ENCODE measurements around the gene UBP1. TPM values are rescaled to one million over a fixed set of nuclear protein-coding genes. Genes with fewer than 3 reads are reported as not detected.
"Not testable (repeated sequence)": the region's sequence is repeated elsewhere in the genome, so short reads cannot be mapped to it uniquely, and the experiment has no call there.

The UBP1 gene
- total and polyA plus RNA-seq, 5 experiments from 2014 or later, result 9.0 to 98.9 (median 12.6) TPM

DNA sequence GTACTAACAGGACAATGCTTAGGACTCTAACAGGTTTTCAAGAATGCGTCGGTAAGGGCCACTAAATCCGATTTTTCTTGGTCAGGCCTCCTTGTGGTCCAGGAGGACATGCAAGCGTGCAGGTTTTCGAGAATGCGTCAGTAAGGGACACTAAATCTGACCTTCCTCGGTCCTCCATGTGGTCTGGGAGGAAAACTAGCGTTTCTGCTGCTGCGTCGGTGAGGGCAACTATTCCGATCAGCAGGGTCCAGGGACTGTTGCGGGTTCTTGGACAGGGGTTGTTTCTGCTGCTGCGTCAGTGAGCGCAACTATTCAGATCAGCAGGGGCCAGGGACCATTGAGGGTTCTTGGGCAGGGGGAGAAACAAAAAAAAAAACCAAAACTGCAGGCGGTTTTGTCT, 7.8 kb upstream of the UBP1 start:
- peak overlapping the region in 3 of 10 donors; percentile 3 to 78 (median 34) for H3K4me3 Mint-ChIP-seq
- DNase-seq (no peak), ATAC-seq (no peak)
- peaks cover 0 to 1% (median 0%) of the 10 kb centered on the region in 3 donors for H3K36me3 Mint-ChIP-seq
- H3K27ac Mint-ChIP-seq, result peak overlapping the region in 1 of 10 donors; percentile 15
- H3K4me1 Mint-ChIP-seq, result peaks cover 7 to 18% (median 16%) of the 10 kb centered on the region in 4 donors
- POLR2A ChIA-PET, result no interaction called here
- H3K27me3 Mint-ChIP-seq, result no peaks in the 10 kb centered on the region
- peaks cover 0 to 5% (median 0%) of the 10 kb centered on the region in 9 donors for H3K9me3 Mint-ChIP-seq

DNA sequence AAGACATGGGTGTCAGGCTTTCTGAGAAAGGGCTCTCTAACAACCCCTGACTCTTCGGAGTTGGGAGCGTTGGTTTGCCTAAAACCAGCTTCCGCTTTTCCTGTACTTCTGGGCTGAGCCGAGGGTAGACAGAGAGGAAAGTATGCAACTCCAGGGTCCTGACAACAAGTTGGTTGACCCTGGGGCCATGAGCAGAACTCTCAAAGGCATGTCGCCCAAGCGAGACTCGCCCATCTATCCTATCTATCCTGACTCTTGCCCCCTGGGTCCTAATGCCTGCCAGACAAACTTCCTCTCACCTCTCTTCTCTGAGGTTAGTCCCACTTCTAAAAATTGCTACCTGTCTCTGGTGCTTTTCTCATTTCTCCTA, 7.0 kb upstream of the UBP1 start:
- H3K27ac Mint-ChIP-seq, result peak overlapping the region in 5 of 10 donors; percentile 2 to 72 (median 50)
- H3K27me3 Mint-ChIP-seq, POLR2A ChIA-PET, DNase-seq, H3K9me3 Mint-ChIP-seq, H3K36me3 Mint-ChIP-seq, ATAC-seq: not testable (repeated sequence)
- peak overlapping the region; percentile 76 to 91 (median 84) for H3K4me3 Mint-ChIP-seq
- peaks cover 7 to 18% (median 17%) of the 10 kb centered on the region in 4 donors for H3K4me1 Mint-ChIP-seq

DNA sequence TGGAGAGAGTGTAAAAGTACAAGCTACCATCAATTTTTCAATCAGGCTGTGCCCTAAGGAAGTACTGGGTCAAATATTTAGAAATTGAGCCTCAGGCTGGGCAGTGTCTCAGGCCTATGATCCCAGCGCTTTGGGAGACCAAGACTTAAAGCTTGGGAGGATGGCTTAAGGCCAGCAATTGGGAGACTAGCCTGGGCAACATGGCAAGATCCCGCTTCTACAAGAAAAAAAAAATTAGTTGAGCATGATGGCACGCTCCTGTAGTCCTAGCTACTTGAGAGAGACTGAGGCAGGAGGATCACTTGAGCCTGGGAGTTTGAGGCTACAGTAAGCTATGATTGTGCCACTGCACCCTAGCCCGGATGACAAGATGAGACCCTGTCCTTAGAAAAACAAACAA, 2.0 kb upstream of the UBP1 start:
- no peaks in the 10 kb centered on the region for H3K36me3 Mint-ChIP-seq
- peaks cover 25 to 45% (median 44%) of the 10 kb centered on the region in 4 donors for H3K4me1 Mint-ChIP-seq
- H3K27ac Mint-ChIP-seq, result peak overlapping the region; percentile 100
- POLR2A ChIA-PET, result interaction anchor here (0.6 to 1.4 kb wide), 2 partner anchors 30 to 329 kb away, joined by 3 to 4 read pairs; no protein-coding TSS in a partner anchor
- no peaks in the 10 kb centered on the region for H3K9me3 Mint-ChIP-seq
- no peaks in the 10 kb centered on the region for H3K27me3 Mint-ChIP-seq
- ATAC-seq, result no peak
- no peak for DNase-seq
- H3K4me3 Mint-ChIP-seq, result peak overlapping the region in 8 of 10 donors; percentile 33 to 100 (median 99)

DNA sequence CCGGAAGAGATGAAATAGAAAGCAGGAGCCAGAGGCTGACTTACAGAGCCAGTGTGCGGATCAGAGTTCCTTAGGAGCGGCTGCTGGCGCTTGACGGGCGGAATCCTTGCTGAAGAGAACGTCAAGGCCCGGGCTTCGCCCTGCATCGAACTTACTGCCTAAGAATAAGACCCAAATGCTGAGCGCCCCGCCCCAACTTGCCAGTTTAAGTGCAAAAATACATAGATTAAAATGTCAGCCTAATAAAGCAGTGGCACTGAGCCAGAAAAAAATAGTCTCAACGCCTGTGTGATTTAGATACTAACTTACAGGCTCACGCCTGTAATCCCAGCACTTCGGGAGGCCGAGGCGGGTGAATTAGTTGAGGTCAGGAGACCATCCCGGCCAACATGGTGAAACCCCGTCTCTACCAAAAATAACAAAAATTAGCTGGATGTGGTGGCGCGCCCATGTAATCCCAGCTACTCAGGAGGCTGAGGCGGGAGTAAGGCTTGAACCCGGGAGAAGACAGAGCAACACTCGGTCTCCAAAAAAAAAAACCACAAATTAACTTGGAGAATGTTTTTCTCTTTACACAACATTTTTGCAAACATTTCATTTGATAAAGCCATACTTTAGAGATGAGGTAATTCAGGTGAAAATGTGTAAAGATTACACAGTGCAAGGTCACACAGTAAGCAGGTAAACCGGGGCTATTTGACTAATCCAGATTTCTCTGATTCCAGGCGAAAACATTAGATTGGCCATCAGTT, 1.2 kb upstream of the UBP1 start:
- Mint-ChIP-seq H3K36me3 (no peaks in the 10 kb centered on the region), H3K4me1 (peaks cover 26 to 46% (median 44%) of the 10 kb centered on the region in 4 donors), H3K4me3 (peak overlapping the region; percentile 94 to 100 (median 99)), H3K9me3 (no peaks in the 10 kb centered on the region), H3K27me3 (no peaks in the 10 kb centered on the region), H3K27ac (peak overlapping the region; percentile 100)
- ATAC-seq (peak; percentile 9 to 27), DNase-seq (no peak)
- POLR2A ChIA-PET, result interaction anchor here (0.6 to 3.1 kb wide), 5 partner anchors 29 to 357 kb away, joined by 3 to 22 read pairs (median 3); partner anchors contain the start of genes CRTAP and PDCD6IP

DNA sequence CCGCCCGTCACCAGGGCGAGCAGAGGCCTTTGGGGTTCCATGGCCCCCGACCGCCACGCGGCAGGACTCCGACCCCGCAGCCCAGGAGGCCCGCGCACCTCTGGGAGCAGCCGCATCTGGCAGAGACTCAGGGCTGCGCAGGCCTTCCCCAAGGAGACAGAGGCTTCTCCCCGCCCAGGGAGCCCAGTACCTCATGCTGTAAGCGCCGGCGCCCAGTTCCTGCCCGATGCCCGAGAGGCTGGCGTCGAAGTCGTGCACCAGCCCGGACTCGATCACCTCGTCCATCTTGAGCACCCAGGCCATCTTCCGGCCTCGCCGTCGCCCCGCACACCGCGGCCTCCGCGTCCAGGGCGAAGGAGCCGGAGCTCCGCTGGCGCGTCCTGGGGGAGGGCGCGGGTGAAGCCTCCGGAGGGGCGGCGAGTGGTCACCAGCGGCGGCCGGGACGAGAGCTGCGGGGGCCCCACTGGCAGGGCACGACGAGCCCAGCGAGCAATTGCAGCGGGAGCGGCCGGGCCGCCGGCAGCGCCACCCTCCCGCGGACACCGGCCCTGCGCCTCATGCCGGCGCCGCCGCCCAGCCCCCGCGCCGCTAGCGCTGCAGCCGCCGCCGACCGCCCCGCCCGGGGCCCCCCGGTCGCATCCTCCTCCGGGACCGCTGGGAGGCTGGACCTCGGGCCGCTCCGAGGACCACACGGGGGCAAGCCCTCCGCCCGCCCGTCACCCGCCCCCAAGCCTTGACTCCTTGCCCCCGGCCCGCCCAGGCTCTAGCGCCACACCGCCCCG, 468 bp downstream of the UBP1 start:
- DNase-seq, result peak; percentile 15 to 72 (median 40)
- H3K4me3 Mint-ChIP-seq, result peak overlapping the region; percentile 94 to 100 (median 99)
- POLR2A ChIA-PET, result interaction anchor here (1.0 to 3.1 kb wide), 6 partner anchors 10 to 755 kb away, joined by 3 to 22 read pairs (median 5); partner anchors contain the start of genes CLASP2, CNOT10 and PDCD6IP
- no peaks in the 10 kb centered on the region for H3K9me3 Mint-ChIP-seq
- peak overlapping the region in 9 of 10 donors; percentile 100 for H3K27ac Mint-ChIP-seq
- peak; percentile 0 to 9 for ATAC-seq
- H3K36me3 Mint-ChIP-seq, result no peaks in the 10 kb centered on the region
- no peaks in the 10 kb centered on the region for H3K27me3 Mint-ChIP-seq
- peaks cover 30 to 61% (median 50%) of the 10 kb centered on the region in 4 donors for H3K4me1 Mint-ChIP-seq

DNA sequence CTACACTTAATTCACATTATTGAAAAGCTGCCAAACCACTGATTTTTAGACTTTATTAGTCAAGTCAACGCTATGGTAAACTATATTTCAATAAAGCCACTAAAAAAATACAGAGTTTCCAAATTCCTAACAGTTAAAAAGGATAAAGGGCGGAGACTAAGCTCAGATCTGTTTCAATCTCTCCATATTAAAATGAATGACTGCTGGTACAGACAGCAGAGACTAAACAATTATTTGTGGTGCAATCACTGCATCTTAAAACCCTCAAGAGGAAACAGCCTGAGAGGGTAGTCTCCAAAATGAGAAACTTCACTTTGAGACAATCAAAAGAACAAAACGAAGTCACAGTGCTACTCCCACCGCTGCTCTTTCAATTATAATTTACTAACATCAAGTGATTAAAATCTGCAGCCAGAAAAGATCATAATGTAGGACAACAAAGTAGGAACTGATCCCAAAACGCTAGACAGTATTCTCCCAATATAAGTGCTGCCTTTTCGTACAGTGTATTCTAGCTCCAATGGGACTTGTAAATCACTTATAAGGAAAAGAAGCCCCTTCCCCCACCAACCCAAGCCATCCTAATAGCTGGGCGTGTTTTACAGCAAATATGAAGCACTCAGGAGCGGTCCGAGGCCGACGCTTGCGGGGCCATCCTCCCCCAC, 1.2 kb downstream of the UBP1 start:
- Mint-ChIP-seq H3K27ac (peak overlapping the region; percentile 79 to 95 (median 88)), H3K27me3 (no peaks in the 10 kb centered on the region), H3K4me1 (peaks cover 30 to 66% (median 52%) of the 10 kb centered on the region in 4 donors), H3K36me3 (peaks cover 0 to under 1% (median under 1%) of the 10 kb centered on the region in 3 donors), H3K4me3 (peak overlapping the region; percentile 75 to 98 (median 90)), H3K9me3 (no peaks in the 10 kb centered on the region)
- DNase-seq (peak in 3 of 10 donors; percentile 9 to 29 (median 23)), ATAC-seq (no peak)
- POLR2A ChIA-PET, result interaction anchor here (2.5 to 3.1 kb wide), 2 partner anchors 9 to 360 kb away, joined by 9 to 22 read pairs; partner anchors contain the start of gene PDCD6IP

DNA sequence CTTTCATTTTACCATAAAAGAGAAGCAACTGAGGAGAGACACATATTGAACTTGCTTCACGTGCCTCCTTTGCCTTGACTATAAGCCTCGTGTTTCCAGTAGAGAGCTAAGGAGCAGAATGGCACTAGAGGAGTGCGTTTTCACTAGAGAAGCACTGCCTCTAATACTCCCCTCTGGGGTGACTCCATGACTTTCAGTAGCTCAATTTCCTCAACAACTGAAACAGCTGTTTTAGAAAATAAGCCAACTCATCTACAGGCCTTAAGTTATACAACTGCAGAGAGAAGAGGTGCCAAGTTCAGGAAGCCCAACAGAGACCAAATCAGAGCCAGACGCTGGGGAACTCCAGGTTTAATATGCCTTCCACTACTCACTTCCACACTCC, 1.9 kb downstream of the UBP1 start:
- POLR2A ChIA-PET, result interaction anchor here (2.5 to 3.1 kb wide), 2 partner anchors 8 to 360 kb away, joined by 9 to 22 read pairs; partner anchors contain the start of gene PDCD6IP
- H3K9me3 Mint-ChIP-seq, result no peaks in the 10 kb centered on the region
- peaks cover 35 to 72% (median 59%) of the 10 kb centered on the region in 4 donors for H3K4me1 Mint-ChIP-seq
- ATAC-seq, result no peak
- peak in 2 of 10 donors; percentile 1 to 5 for DNase-seq
- H3K27me3 Mint-ChIP-seq, result no peaks in the 10 kb centered on the region
- H3K36me3 Mint-ChIP-seq, result peaks cover 0 to 2% (median 2%) of the 10 kb centered on the region in 3 donors
- H3K27ac Mint-ChIP-seq, result peak overlapping the region; percentile 76 to 94 (median 86)
- peak overlapping the region; percentile 75 to 98 (median 90) for H3K4me3 Mint-ChIP-seq

DNA sequence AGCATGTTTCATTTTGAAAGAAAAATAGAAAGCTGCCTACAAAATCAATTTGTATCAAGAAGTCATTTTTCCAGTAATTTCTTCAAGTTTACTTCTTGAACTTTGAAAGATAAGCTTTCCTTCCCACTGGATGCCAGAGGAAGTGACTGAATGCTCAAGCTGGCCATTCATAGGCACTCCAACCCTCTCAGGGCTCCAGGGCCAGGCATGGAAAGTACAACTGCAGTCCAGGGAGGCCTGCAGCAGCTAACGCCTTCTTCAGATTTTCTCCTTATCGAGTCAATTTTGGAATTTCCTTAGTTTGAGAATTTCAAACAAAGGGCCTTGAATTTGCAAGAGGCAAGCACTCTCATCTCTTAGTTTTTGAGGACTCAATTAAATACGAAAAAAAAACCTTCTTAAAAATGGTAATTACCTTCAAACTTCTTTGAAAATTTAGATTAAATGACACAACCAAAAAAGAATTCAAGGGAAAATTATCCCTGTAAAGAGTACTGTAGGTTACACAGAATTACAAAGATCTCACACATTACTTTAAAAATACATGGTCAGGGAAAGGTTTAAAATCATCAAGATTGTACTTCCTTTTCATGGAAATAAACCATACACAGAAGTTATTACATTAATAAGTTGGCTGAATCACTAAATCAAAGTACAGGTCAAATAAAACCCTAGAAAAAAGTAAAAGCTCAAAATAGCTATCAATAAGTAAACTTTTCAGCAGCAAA, 2.5 kb downstream of the UBP1 start:
- Mint-ChIP-seq H3K36me3 (peaks cover 0 to 2% (median 2%) of the 10 kb centered on the region in 3 donors), H3K27ac (peak overlapping the region in 8 of 10 donors; percentile 76 to 94 (median 86)), H3K4me1 (peaks cover 35 to 78% (median 64%) of the 10 kb centered on the region in 4 donors), H3K9me3 (no peaks in the 10 kb centered on the region), H3K4me3 (peak overlapping the region; percentile 75 to 98 (median 90)), H3K27me3 (no peaks in the 10 kb centered on the region)
- no peak for ATAC-seq
- DNase-seq, result no peak
- POLR2A ChIA-PET, result interaction anchor here (0.7 kb wide), 1 partner anchor 9 kb away, joined by 4 read pairs; no protein-coding TSS in a partner anchor

DNA sequence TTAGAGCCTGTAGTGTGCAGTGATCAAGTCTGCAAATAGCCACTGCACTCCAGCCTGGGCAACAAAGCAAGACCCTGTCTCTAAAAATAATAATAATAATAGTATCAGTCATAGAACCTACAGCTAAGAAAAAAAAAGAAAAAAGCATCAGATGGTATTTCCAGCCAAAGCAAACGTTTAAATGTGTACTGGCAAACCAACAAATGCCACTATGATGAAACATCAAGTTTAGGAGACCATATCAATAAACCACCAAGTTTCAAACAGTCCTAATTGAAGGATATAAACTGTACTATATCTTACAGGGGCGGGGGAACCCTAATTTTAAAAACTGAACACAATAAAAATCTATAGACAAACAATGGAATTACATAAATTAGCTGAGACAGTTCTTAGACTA, 6.4 kb downstream of the UBP1 start:
- peak overlapping the region in 3 of 10 donors; percentile 35 to 68 (median 40) for H3K4me3 Mint-ChIP-seq
- no peak for DNase-seq
- peaks cover 0 to 14% (median 2%) of the 10 kb centered on the region in 3 donors for H3K36me3 Mint-ChIP-seq
- H3K27me3 Mint-ChIP-seq, result no peaks in the 10 kb centered on the region
- ATAC-seq, result no peak
- H3K27ac Mint-ChIP-seq, result peak overlapping the region in 3 of 10 donors; percentile 9 to 58 (median 30)
- POLR2A ChIA-PET, result interaction anchor here (0.6 kb wide), 1 partner anchor 336 kb away, joined by 3 read pairs; no protein-coding TSS in a partner anchor
- H3K4me1 Mint-ChIP-seq, result peaks cover 46 to 97% (median 82%) of the 10 kb centered on the region in 4 donors
- H3K9me3 Mint-ChIP-seq, result no peaks in the 10 kb centered on the region

DNA sequence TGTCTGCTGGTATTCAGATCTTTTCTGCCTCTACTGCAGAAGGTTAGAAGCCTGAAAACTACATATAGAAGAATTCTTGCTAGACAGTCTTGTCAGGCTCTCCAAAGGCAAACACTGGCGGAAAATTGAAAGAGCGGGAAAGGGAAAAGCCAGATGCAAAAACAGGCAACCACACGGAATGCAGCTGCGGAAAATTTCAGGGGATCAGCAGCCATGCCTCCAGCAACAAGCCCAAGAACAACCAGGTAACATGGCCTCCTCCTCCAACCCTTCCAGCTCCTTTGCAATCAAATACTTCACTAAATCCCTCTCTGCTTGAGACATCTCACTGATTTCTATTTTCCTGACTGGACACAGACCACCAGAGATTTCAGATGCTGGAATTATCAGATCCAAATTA, 9.6 kb downstream of the UBP1 start:
- Mint-ChIP-seq H3K27ac (peak overlapping the region in 6 of 10 donors; percentile 13 to 77 (median 61)), H3K36me3 (peaks cover 0 to 14% (median 3%) of the 10 kb centered on the region in 3 donors), H3K27me3 (no peaks in the 10 kb centered on the region), H3K4me3 (peak overlapping the region in 4 of 10 donors; percentile 21 to 36 (median 26)), H3K4me1 (peaks cover 40 to 90% (median 71%) of the 10 kb centered on the region in 4 donors), H3K9me3 (no peaks in the 10 kb centered on the region)
- no peak for ATAC-seq
- DNase-seq, result no peak
- POLR2A ChIA-PET, result interaction anchor here (1.1 kb wide), 1 partner anchor 9 kb away, joined by 9 read pairs; the partner anchor contains the start of gene UBP1

DNA sequence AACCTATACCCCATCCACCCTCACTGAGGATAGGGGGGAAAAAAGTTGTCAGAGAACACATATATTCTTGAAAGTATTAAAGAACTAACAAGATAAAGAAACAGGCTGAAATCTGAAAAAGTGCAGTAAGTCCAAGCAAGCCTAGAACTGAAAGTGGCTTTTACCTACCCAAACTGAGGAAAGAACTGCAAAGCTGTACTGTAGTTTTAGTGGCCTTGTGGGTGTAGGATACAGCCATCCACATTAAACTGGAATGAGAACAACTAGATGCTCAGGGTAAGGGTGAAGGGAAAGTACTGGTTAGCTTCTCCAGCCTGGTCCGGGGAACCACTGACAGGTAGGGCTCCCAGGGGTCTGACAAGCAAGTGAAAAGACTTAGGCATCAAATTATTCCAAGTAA, 10.1 kb downstream of the UBP1 start:
- H3K27me3 Mint-ChIP-seq, result no peaks in the 10 kb centered on the region
- DNase-seq, result no peak
- peak overlapping the region in 8 of 10 donors; percentile 13 to 63 (median 50) for H3K27ac Mint-ChIP-seq
- H3K4me1 Mint-ChIP-seq, result peaks cover 38 to 87% (median 71%) of the 10 kb centered on the region in 4 donors
- H3K4me3 Mint-ChIP-seq, result peak overlapping the region in 6 of 10 donors; percentile 8 to 47 (median 26)
- peaks cover 0 to 16% (median 5%) of the 10 kb centered on the region in 3 donors for H3K36me3 Mint-ChIP-seq
- no peaks in the 10 kb centered on the region for H3K9me3 Mint-ChIP-seq
- POLR2A ChIA-PET, result interaction anchor here (1.1 kb wide), 1 partner anchor 10 kb away, joined by 9 read pairs; the partner anchor contains the start of gene UBP1
- ATAC-seq, result no peak
